PC-9 (cell line): ENCODE data around the gene CASP8. TPM values are rescaled to one million over a fixed set of nuclear protein-coding genes. Genes with fewer than 3 reads are reported as not detected.

Source experiments
- BruUV-seq: library from RNA; stranded (reverse); fragments of 400-500 nt; replicated peaks from 2 replicates; lab custom pipeline; 2021; lab: Mats Ljungman, UMichigan
- CTCF ChIA-PET: fragments of 300-600 bp; sonication (Branson Sonifier 250); formaldehyde crosslinking; loops from one replicate; lab custom pipeline; 2022; ENCODE audit warnings: antibody characterized with exemption; lab: Charles Lee
- POLR2A ChIA-PET: fragments of 300-600 bp; sonication (Branson Sonifier 250); formaldehyde crosslinking; loops from one replicate; lab custom pipeline; 2022; ENCODE audit warnings: antibody characterized with exemption; ENCODE audit not compliant: unreplicated experiment; lab: Charles Lee
- DNase-seq, 2 experiments: peaks; one replicate each; pipeline versions ENCODE4 v3.0.0 to v3.0.0-alpha.2; 2015 to 2022; ENCODE audit warnings: mixed read lengths in 1 of 2
- H2AFZ ChIP-seq: fragments of 200-600 bp; sonication (generic); 2 replicates; pipeline ENCODE4 v1.8.1; 2017; ENCODE audit warnings: antibody characterized with exemption
- H3F3A ChIP-seq: fragments of 200-600 bp; sonication (generic); 2 replicates; pipeline ENCODE4 v1.8.1; 2017; ENCODE audit warnings: antibody characterized with exemption, mild to moderate bottlenecking, low read depth; ENCODE audit not compliant: insufficient read depth
- H3K27ac ChIP-seq: fragments of 200-600 bp; sonication (generic); 2 replicates; pipeline ENCODE4 v1.6.1; 2016; ENCODE audit warnings: mixed run types
- H3K27me3 ChIP-seq: fragments of 200-600 bp; sonication (generic); 2 replicates; pipeline ENCODE4 v1.6.1; 2016; ENCODE audit warnings: low read depth, mixed run types; ENCODE audit not compliant: insufficient read depth
- H3K36me3 ChIP-seq: fragments of 200-600 bp; sonication (generic); 2 replicates; pipeline ENCODE4 v1.6.1; 2016; ENCODE audit warnings: low read depth, mixed run types
- H3K4me1 ChIP-seq: fragments of 200-600 bp; sonication (generic); replicated peaks from 2 replicates; pipeline ENCODE4 v1.6.1; 2016; ENCODE audit warnings: mixed run types; ENCODE audit not compliant: insufficient read depth
- H3K4me2 ChIP-seq: fragments of 200-600 bp; sonication (generic); 2 replicates; pipeline ENCODE4 v1.6.1; 2017; ENCODE audit warnings: mixed run types
- H3K4me3 ChIP-seq: fragments of 200-600 bp; sonication (generic); 2 replicates; pipeline ENCODE4 v1.6.1; 2016; ENCODE audit warnings: mixed run types
- H3K79me2 ChIP-seq: fragments of 200-600 bp; sonication (generic); 2 replicates; pipeline ENCODE4 v1.6.1; 2017; ENCODE audit warnings: low read depth, mixed run types
- H3K9me2 ChIP-seq: fragments of 200-600 bp; sonication (generic); 2 replicates; pipeline ENCODE4 v1.8.1; 2017; ENCODE audit warnings: mild to moderate bottlenecking; ENCODE audit not compliant: insufficient read depth
- H3K9me3 ChIP-seq: fragments of 200-600 bp; sonication (generic); 2 replicates; pipeline ENCODE4 v1.8.1; 2016; ENCODE audit warnings: low read depth; ENCODE audit not compliant: insufficient read depth
- H4K20me1 ChIP-seq: fragments of 200-600 bp; sonication (generic); 2 replicates; pipeline ENCODE4 v1.8.1; 2017; ENCODE audit not compliant: insufficient read depth
- CTCF ChIP-seq: fragments of 200-600 bp; sonication (generic); conservative IDR thresholded peaks from 2 replicates; pipeline ENCODE4 v1.6.1; 2017; ENCODE audit warnings: mixed run types, antibody characterized with exemption, mild to moderate bottlenecking, moderate library complexity
- EZH2 ChIP-seq: fragments of 200-600 bp; sonication (generic); IDR thresholded peaks from 2 replicates; pipeline ENCODE4 v1.8.0; 2017; ENCODE audit warnings: antibody characterized with exemption, low read depth
- intact Hi-C: fragments of 100-400 bp; cut with micrococcal nuclease; formaldehyde crosslinking; loops from one replicate; pipeline ENCODE4 v1.10.0; 2022; ENCODE audit not compliant: unreplicated experiment
- total RNA-seq: library from RNA; stranded (reverse); gene quantifications from 2 replicates; pipeline ENCODE4 v1.2.3, GENCODE V29; 2021

Gene CASP8
- total RNA-seq, 1 experiment from 2014 or later, result 48.2 TPM

GRCh38 chr2:201275069-201275468 lies 14.7 kb downstream of the CASP8 start:
- Histone ChIP-seq H3K36me3 (peaks cover 29% of the 10 kb centered on the region), H3K9me3 (no peaks in the 10 kb centered on the region), H2AFZ (no peak overlapping the region), H4K20me1 (no peaks in the 10 kb centered on the region), H3K27ac (no peak overlapping the region), H3F3A (no peaks in the 10 kb centered on the region; the same call in 1 of the 2 replicates), H3K9me2 (no peaks in the 10 kb centered on the region), H3K4me3 (no peak overlapping the region), H3K4me1 (no peaks in the 10 kb centered on the region), H3K4me2 (no peak overlapping the region), H3K27me3 (no peaks in the 10 kb centered on the region), H3K79me2 (no peaks in the 10 kb centered on the region)
- ChIA-PET CTCF (no interaction called here), POLR2A (no interaction called here)
- intact Hi-C loops, result no loop called here
- no TSS peak for BruUV-seq
- no peak for TF ChIP-seq EZH2
- no peak for TF ChIP-seq CTCF
- DNase-seq, result no peak

GRCh38 chr2:201275990-201276389 lies 15.7 kb downstream of the CASP8 start:
- DNase-seq, result no peak
- ChIA-PET CTCF (no interaction called here), POLR2A (no interaction called here)
- no peaks in the 10 kb centered on the region for H4K20me1 ChIP-seq
- no peaks in the 10 kb centered on the region for H3K27me3 ChIP-seq
- no peak overlapping the region for H3K27ac ChIP-seq
- H3K9me2 ChIP-seq, result no peaks in the 10 kb centered on the region
- no peak for TF ChIP-seq EZH2
- TF ChIP-seq CTCF, result no peak
- intact Hi-C loops, result no loop called here
- no TSS peak for BruUV-seq
- H3K36me3 ChIP-seq, result peaks cover 24% of the 10 kb centered on the region
- no peaks in the 10 kb centered on the region; the same call in 1 of the 2 replicates for H3F3A ChIP-seq
- H3K4me3 ChIP-seq, result no peak overlapping the region
- H3K9me3 ChIP-seq, result no peaks in the 10 kb centered on the region
- H2AFZ ChIP-seq, result no peak overlapping the region
- no peaks in the 10 kb centered on the region for H3K79me2 ChIP-seq
- no peak overlapping the region for H3K4me2 ChIP-seq
- no peaks in the 10 kb centered on the region for H3K4me1 ChIP-seq

GRCh38 chr2:201276511-201276910 lies 16.2 kb downstream of the CASP8 start:
- H3K27ac ChIP-seq, result no peak overlapping the region
- no peak overlapping the region for H3K4me3 ChIP-seq
- H3K4me1 ChIP-seq, result no peaks in the 10 kb centered on the region
- H3K4me2 ChIP-seq, result no peak overlapping the region
- BruUV-seq, result no TSS peak
- ChIA-PET CTCF (no interaction called here), POLR2A (no interaction called here)
- no peaks in the 10 kb centered on the region for H3K27me3 ChIP-seq
- no peaks in the 10 kb centered on the region; the same call in 1 of the 2 replicates for H3F3A ChIP-seq
- intact Hi-C loops, result no loop called here
- H2AFZ ChIP-seq, result no peak overlapping the region
- H3K9me3 ChIP-seq, result no peaks in the 10 kb centered on the region
- TF ChIP-seq CTCF (no peak), EZH2 (no peak)
- no peaks in the 10 kb centered on the region for H4K20me1 ChIP-seq
- H3K79me2 ChIP-seq, result no peaks in the 10 kb centered on the region
- H3K9me2 ChIP-seq, result no peaks in the 10 kb centered on the region
- H3K36me3 ChIP-seq, result peaks cover 21% of the 10 kb centered on the region
- no peak for DNase-seq
